Measurements from ENCODE around the gene SYNPO2L. TPM values are rescaled to one million over a fixed set of nuclear protein-coding genes. Genes with fewer than 3 reads are reported as not detected.
A peak's percentile ranks its signal among the peaks of the same experiment; 100 is the strongest.

SYNPO2L gene
- total RNA-seq, 4 donors from 2014 or later: 0.15 to 0.16 TPM; not detected in 2

DNA sequence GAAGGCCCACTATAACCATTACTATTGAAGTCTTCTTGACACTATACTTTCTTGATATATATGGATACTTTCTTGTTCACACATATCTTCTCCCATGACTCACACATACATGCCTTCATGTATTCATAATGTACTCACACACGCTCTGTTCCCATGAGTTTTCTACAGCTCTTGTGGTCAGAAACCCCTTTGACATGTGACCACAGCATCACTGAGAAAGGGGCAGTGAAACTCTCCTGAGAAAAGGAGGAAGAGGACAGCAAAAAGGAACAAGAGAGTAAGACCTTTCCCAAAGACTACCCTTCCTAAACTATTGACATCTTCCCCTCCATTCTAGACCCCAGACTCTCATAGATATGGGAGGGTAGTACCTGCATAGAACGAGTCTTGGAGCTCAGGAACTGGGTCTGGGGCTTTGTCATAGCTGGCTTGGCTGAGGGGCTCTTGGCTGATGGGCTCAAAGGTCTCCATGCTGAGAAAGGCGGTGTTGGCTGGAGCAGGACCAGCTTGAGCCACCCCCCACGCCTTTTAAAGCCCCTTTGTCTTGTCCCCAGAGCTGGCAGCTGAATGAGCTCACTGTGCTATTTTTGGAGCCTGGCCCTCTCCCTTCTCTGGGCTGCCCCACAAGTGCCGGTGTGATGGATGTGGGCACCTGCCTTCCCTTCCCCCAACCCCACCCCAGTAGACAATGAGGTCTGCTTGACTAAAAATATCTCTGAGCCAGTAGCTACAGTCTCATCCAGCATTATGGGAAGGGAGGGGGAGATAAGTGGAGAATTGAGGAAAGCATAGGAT lies 5.1 kb downstream of the SYNPO2L start:
- Histone ChIP-seq H3K27ac (no peak overlapping the region), H3K36me3 (no peaks in the 10 kb centered on the region), H3K27me3 (no peaks in the 10 kb centered on the region), H3K4me1 (peaks cover 0 to 43% (median 14%) of the 10 kb centered on the region in 3 donors), H3K4me3 (no peak overlapping the region), H3K9me3 (no peaks in the 10 kb centered on the region)
- 66 to 79% methylated on average over 2 to 3 of the region's 5 CpGs for whole genome bisulfite sequencing, 2 donors (ENCODE audit: low coverage in 1 of 2)
- TF ChIP-seq EP300 (IDR thresholded peaks at IDR 0.05): no peak
- TF ChIP-seq, protein P1, sequence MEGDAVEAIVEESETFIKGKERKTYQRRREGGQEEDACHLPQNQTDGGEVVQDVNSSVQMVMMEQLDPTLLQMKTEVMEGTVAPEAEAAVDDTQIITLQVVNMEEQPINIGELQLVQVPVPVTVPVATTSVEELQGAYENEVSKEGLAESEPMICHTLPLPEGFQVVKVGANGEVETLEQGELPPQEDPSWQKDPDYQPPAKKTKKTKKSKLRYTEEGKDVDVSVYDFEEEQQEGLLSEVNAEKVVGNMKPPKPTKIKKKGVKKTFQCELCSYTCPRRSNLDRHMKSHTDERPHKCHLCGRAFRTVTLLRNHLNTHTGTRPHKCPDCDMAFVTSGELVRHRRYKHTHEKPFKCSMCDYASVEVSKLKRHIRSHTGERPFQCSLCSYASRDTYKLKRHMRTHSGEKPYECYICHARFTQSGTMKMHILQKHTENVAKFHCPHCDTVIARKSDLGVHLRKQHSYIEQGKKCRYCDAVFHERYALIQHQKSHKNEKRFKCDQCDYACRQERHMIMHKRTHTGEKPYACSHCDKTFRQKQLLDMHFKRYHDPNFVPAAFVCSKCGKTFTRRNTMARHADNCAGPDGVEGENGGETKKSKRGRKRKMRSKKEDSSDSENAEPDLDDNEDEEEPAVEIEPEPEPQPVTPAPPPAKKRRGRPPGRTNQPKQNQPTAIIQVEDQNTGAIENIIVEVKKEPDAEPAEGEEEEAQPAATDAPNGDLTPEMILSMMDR (IDR thresholded peaks at IDR 0.05): no peak
- TF ChIP-seq POLR2AphosphoS5 (IDR thresholded peaks at IDR 0.05): no peak
- no peak for TF ChIP-seq POLR2A (IDR thresholded peaks at IDR 0.05)
- no peak for ATAC-seq

DNA sequence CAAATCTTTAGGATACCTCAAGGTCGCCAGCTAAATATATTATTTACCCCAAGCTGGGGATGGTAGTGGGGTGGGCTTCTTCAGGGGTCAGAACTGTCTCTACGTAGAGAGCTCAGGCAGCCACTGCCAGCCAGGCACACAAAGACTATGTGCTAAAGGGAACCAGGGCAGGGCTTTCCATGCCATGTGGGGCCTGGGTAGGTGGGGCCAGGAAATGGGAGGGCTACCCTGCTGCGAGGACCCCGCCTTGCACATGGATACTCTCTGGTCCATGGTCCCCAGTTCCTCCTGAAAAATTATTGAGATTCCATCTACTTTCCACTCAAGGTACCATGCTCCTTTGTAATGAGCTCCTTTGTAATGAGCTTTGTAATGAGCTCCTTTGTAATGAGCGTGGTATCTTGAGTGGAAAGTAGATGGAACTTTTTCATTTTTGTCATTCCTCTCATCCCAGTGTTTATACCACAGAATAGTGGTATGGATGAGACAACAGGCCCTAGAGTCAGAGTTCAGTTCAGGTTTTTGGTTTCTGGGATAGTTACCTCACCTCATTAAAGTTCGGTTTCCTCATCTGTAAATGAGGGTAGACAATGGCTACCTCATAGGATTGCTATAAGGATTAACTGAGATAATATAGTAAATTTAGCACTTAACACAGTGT lies 5.8 kb downstream of the SYNPO2L start:
- peaks cover 0 to 36% (median 12%) of the 10 kb centered on the region in 3 donors for H3K4me1 ChIP-seq
- TF ChIP-seq POLR2A (IDR thresholded peaks at IDR 0.05) (no peak), EP300 (IDR thresholded peaks at IDR 0.05) (no peak), POLR2AphosphoS5 (IDR thresholded peaks at IDR 0.05) (no peak)
- TF ChIP-seq, protein P1 (IDR thresholded peaks at IDR 0.05): no peak
- H3K36me3 ChIP-seq: no peaks in the 10 kb centered on the region
- WGBS, 2 donors (ENCODE audit: low coverage in 1 of 2): 89 to 97% methylated on average over 5 of the region's 6 CpGs
- no peaks in the 10 kb centered on the region for H3K9me3 ChIP-seq
- no peaks in the 10 kb centered on the region for H3K27me3 ChIP-seq
- no peak overlapping the region for H3K4me3 ChIP-seq
- H3K27ac ChIP-seq: no peak overlapping the region
- ATAC-seq: no peak

DNA sequence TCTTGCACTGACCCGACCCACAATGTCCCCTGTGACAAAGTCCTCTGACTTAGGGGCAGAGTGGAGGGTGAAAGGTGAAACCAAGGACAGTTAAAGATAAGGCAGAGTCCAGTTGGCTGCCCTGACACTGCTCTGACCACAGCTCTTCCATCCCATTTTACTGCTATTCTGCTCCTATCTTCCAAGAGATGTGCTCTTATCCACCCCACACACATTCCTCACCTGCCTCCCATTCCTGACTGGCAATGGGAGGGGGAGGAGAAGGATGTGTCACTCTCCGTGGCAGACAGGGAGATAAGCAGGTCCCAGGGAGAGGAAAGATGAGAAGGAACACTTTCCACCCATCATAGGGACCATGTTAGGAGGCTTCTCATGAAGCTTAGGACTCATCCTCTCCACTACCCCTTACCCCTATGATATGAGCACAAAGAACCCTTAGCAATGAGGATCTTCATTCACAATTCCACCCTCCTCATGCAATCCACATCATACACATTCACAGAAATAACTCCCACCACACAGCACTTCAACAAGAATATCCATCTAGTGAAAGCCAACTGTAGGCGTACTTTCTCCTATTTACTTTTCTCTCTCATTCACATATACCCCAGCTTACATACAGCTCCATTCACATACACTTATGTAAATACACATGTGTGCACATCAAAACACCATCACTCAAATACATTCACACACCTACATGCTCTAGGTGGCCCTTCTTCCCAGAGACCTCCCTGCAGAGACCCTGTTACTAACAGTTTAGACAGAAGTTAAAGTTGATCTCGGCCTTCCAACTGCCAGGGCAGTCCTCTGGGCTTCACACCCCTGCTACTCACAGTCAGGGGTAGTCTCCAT lies 6.6 kb downstream of the SYNPO2L start:
- Histone ChIP-seq H3K9me3 (no peaks in the 10 kb centered on the region), H3K27me3 (no peaks in the 10 kb centered on the region), H3K36me3 (no peaks in the 10 kb centered on the region), H3K4me1 (peaks cover 0 to 38% (median 12%) of the 10 kb centered on the region in 3 donors), H3K4me3 (no peak overlapping the region), H3K27ac (no peak overlapping the region)
- TF ChIP-seq POLR2AphosphoS5 (IDR thresholded peaks at IDR 0.05) (no peak), EP300 (IDR thresholded peaks at IDR 0.05) (no peak), POLR2A (IDR thresholded peaks at IDR 0.05) (no peak)
- TF ChIP-seq, protein P1 (IDR thresholded peaks at IDR 0.05): no peak
- 77 to 100% methylated on average over 1 to 2 of the region's 4 CpGs for WGBS, 2 donors (ENCODE audit: low coverage in 1 of 2)
- ATAC-seq: no peak

DNA sequence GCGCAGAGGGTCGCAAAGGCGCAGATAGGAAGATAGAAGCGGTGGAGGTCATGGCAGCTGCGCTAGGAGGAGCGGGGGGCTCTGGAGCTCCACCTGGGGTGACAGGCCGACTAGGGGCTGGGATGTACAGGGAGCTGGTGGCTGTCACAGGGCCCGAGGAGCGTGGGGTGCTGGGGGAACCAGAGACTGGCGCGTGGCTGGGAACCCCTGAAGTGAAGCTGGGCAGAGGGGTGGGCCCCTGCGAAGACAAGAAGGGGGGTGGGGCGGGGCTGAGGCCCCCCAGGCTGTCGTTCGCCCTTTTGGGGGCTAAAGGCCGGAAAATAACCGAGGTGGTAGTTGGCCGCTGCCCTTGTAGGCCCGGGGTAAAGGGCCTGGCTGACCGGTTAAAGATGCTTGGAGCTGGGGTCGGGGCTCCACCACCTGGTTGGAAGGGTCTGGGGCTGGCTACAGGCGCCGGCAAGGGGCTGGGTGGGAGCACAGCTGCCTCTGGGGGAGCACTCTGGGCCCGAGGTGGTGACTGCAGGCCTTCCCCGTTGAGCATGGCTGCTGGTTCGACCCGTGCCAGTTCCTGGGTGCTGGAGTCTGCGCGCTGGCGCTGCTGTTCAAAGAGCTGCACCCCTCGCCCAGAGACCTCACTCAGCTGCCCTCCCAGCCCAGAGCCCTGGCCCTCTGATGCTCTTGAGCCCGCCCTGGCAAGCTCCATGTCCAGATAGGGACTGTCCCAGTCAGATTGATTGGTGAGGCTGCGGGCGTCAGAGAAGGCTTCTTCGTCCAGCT lies 7.8 kb downstream of the SYNPO2L start:
- Histone ChIP-seq H3K27me3 (no peaks in the 10 kb centered on the region), H3K9me3 (no peaks in the 10 kb centered on the region), H3K36me3 (no peaks in the 10 kb centered on the region), H3K4me1 (peaks cover 0 to 44% (median 12%) of the 10 kb centered on the region in 3 donors), H3K27ac (peak overlapping the region in 3 of 4 donors; percentile 64 to 79 (median 69)), H3K4me3 (peak overlapping the region; percentile 79 to 83)
- WGBS, 2 donors (ENCODE audit: low coverage in 1 of 2): 11% methylated on average over 8 of the region's 35 CpGs; no CpG with 5 or more reads in 1 of the 2 donors
- TF ChIP-seq, protein P1 (IDR thresholded peaks at IDR 0.05): no peak
- no peak for TF ChIP-seq POLR2AphosphoS5 (IDR thresholded peaks at IDR 0.05)
- TF ChIP-seq EP300 (IDR thresholded peaks at IDR 0.05): no peak
- TF ChIP-seq POLR2A (IDR thresholded peaks at IDR 0.05): no peak
- ATAC-seq: no peak

Measured in gastroesophageal sphincter (tissue), 4 donors.